WI38 (cell line): Measurements from ENCODE around the gene LENG1.
"Not testable (repeated sequence)": the region's sequence is repeated elsewhere in the genome, so short reads cannot be mapped to it uniquely, and the experiment has no call there.

Experiments used
- H3K4me3 ChIP-seq: 2 replicates; pipeline ENCODE4 v1.5.1; 2011; ENCODE audit warnings: low read depth, mild to moderate bottlenecking, control low read depth, low read length
- TF ChIP-seq, protein P1 (sequence below): IDR thresholded peaks from 2 replicates; pipeline ENCODE4 v1.5.1; 2012; ENCODE audit warnings: low read depth, mild to moderate bottlenecking, control low read depth, low read length

The LENG1 gene

DNA sequence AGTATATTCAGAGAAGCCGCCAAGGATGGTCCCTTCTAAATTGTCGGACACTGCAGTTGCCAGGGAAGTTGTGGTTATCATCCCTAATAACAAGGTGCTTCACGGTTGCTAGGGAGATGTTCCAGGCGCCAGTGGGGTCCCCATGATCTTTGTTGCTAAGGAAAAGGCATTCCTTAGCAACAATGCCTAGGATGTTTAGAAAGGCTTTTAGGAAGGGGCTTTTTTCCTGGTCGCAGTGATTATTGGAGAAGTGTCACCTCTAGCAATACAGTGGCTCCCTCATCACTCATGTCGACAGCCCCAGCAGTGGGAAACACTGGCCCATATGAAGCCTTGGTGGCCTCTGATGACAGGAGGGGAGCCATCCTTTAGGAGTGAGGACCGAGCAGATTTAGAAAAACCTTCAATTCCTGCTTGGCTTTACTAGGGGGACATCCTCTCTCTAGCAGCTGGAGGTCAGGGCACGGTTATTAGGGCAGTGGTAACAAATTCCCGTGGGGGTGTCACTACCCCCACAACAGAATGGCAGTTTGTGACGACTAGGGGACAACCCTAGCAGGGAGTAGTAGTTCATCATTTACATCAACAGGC is 19.8 kb upstream of the LENG1 start:
- TF ChIP-seq, protein P1, sequence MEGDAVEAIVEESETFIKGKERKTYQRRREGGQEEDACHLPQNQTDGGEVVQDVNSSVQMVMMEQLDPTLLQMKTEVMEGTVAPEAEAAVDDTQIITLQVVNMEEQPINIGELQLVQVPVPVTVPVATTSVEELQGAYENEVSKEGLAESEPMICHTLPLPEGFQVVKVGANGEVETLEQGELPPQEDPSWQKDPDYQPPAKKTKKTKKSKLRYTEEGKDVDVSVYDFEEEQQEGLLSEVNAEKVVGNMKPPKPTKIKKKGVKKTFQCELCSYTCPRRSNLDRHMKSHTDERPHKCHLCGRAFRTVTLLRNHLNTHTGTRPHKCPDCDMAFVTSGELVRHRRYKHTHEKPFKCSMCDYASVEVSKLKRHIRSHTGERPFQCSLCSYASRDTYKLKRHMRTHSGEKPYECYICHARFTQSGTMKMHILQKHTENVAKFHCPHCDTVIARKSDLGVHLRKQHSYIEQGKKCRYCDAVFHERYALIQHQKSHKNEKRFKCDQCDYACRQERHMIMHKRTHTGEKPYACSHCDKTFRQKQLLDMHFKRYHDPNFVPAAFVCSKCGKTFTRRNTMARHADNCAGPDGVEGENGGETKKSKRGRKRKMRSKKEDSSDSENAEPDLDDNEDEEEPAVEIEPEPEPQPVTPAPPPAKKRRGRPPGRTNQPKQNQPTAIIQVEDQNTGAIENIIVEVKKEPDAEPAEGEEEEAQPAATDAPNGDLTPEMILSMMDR: no peak
- no peak overlapping the region for H3K4me3 ChIP-seq

DNA sequence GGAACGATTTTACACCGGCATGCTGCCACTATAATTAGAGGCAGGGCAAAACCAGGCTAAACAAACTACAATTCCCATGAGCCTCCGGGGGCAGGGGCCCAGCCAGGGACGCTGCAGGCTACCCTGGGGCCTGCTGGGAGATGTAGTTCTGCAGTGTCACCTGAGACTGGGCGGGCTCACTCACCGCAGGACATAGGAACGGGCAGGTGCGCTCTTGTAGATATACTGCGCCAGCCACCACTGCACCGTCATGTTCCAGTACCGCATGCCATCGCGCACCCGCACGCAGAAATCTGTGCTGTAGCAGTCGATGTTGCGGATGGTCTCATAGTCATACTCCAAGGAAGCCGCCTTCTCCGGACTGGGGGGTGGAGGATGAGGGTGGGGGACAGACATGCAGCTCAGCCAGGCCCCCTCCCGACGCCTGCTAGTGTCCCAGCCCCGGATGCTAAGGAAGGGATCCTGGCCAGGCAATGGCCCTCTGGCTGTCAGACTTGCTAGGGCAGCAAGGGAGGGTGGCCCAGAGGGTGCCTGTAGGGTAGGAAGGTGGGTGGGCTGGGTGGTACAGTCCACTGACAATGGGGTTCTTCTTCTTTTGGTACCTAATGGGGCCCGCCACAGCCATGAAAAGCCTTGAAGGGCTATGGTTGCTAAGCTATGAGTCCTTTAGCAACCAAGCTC is 19.2 kb upstream of the LENG1 start:
- TF ChIP-seq, protein P1: no peak
- H3K4me3 ChIP-seq: no peak overlapping the region

GRCh38 chr19:54173951-54174834 is 14.7 kb upstream of the LENG1 start:
- TF ChIP-seq, protein P1: no peak
- no peak overlapping the region for H3K4me3 ChIP-seq

GRCh38 chr19:54173359-54173699 is 13.8 kb upstream of the LENG1 start:
- no peak overlapping the region for H3K4me3 ChIP-seq

DNA sequence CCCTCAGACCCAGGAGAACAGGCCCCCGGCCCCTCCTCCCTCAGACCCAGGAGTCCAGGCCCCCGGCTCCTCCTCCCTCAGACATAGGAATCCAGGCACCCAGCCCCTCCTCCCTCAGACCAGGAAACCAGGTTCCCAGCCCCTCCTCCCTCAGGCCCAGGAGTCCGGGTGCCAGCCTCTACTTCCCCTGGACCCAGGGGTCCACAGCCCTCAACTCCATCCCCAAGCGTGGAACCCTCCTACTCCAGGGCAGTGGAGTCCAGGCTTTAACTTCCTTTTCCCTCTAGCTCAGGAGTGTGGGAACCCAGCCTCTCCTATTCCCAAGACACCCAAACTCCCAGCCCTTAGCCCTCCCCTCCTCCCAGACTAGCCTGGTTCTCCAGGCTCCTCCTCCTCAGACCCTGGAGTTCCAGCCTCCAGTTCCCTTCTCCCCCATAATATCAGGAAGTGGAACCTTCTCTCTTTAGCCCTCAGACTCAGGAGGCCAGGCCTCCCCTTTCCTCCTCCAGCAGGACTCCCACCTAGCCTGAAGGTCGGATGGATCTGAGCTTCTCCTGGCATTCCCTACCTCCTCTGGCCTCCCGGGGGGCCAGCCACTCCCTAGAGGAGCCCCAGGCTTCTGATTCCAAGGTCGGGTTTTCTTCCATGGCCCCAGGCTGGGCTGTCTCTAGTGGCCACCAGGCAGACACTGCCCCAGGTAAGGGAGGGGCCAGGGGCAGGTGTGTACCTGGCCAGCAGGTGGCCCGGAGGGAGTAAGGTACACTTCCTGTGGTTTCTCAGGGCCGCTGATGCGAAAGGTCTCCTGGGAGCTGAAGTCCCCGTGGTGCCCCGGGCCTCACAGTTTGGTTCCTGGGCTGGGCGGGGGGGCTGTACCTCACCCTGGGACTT is 13.2 kb upstream of the LENG1 start, which contains the start of gene TMC4:
TSS of gene TMC4 (minus strand) at position 690 of the 888 bp plus-strand sequence. CDS start at position 647, 43 bp downstream.
- no peak within 1 kb of the TSS for H3K4me3 ChIP-seq
- TF ChIP-seq, protein P1: no peak

More at GRCh38 chr19:54173359-54173699, 13.8 kb upstream of the LENG1 start:
- TF ChIP-seq, protein P1: no peak

DNA sequence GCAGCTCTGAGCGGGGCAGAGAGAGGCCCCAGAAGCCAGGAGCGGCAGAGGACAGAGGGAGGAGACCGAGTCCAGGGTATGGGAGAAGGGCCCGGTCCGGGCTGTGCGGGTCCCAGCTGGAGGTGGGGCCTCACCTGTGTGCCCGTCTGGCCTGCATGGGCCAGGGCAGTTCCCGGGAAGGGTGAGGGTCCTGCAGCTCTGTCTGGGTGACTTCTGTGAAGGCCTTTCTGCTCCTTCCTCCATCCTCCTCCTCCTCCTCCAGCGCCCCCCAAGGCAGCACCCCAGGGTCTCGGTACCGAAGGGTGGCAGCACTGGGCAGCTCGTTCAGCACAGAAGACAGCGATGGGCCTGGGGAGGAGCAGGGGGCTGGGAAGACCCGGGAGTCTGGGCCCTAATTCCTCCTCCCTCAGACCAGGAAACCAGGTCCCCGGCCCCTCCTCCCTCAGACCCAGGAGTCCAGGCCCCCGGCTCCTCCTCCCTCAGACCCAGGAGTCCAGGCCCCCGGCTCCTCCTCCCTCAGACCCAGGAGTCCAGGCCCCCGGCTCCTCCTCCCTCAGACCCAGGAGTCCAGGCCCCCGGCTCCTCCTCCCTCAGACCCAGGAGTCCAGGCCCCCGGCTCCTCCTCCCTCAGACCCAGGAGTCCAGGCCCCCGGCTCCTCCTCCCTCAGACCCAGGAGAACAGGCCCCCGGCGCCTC is 12.4 kb upstream of the LENG1 start:
- H3K4me3 ChIP-seq: not testable (repeated sequence)
